ENCODE data around the gene RNF144A.

GRCh38 chr2:6914828-6915227 is 2.4 kb upstream of the RNF144A start:
- TF ChIP-seq, protein P1, sequence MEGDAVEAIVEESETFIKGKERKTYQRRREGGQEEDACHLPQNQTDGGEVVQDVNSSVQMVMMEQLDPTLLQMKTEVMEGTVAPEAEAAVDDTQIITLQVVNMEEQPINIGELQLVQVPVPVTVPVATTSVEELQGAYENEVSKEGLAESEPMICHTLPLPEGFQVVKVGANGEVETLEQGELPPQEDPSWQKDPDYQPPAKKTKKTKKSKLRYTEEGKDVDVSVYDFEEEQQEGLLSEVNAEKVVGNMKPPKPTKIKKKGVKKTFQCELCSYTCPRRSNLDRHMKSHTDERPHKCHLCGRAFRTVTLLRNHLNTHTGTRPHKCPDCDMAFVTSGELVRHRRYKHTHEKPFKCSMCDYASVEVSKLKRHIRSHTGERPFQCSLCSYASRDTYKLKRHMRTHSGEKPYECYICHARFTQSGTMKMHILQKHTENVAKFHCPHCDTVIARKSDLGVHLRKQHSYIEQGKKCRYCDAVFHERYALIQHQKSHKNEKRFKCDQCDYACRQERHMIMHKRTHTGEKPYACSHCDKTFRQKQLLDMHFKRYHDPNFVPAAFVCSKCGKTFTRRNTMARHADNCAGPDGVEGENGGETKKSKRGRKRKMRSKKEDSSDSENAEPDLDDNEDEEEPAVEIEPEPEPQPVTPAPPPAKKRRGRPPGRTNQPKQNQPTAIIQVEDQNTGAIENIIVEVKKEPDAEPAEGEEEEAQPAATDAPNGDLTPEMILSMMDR (IDR thresholded peaks at IDR 0.05 in 8 of 11, conservative IDR thresholded peaks at IDR 0.05 in 3 of 11) = no peak
- no peak for TF ChIP-seq POLR2A (IDR thresholded peaks at IDR 0.05)
